Amniotic stem cell (primary cell): ENCODE measurements around the gene SFN.

Experiments
- DNase-seq: peaks from one replicate; lab custom pipeline; 2025; lab: John Stamatoyannopoulos, UW

The SFN gene

GRCh38 chr1:26911399-26912146 is 48.6 kb downstream of the SFN start:
- no peak for DNase-seq

- no peak for DNase-seq
Observed at GRCh38 chr1:26912147-26912490, 49.2 kb downstream of the SFN start.

- DNase-seq = no peak
Observed at GRCh38 chr1:26913389-26913753, 50.4 kb downstream of the SFN start.
